Measurements from ENCODE around the gene C2CD3.
"Not testable (repeated sequence)": the region's sequence is repeated elsewhere in the genome, so short reads cannot be mapped to it uniquely, and the experiment has no call there.

C2CD3 gene

GRCh38 chr11:74123008-74123448 is 47.8 kb downstream of the C2CD3 start:
- H3K36me3 ChIP-seq (replicated peaks) = peaks cover 2% of the 10 kb centered on the region
- no peak for DNase-seq
- TF ChIP-seq, protein P1, sequence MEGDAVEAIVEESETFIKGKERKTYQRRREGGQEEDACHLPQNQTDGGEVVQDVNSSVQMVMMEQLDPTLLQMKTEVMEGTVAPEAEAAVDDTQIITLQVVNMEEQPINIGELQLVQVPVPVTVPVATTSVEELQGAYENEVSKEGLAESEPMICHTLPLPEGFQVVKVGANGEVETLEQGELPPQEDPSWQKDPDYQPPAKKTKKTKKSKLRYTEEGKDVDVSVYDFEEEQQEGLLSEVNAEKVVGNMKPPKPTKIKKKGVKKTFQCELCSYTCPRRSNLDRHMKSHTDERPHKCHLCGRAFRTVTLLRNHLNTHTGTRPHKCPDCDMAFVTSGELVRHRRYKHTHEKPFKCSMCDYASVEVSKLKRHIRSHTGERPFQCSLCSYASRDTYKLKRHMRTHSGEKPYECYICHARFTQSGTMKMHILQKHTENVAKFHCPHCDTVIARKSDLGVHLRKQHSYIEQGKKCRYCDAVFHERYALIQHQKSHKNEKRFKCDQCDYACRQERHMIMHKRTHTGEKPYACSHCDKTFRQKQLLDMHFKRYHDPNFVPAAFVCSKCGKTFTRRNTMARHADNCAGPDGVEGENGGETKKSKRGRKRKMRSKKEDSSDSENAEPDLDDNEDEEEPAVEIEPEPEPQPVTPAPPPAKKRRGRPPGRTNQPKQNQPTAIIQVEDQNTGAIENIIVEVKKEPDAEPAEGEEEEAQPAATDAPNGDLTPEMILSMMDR (IDR thresholded peaks at IDR 0.05; ENCODE audit: low read depth, low read length, missing control alignments) = no peak
- in situ Hi-C loops (cut with HindIII; ENCODE audit: low pct_ligation_motif_present, low sequenced_read_pairs) = no loop called here
- H3K27ac ChIP-seq = no peak overlapping the region
- H3K27me3 ChIP-seq (replicated peaks) = no peaks in the 10 kb centered on the region
- H3K4me3 ChIP-seq (ENCODE audit: low read depth, low read length) = no peak overlapping the region

- Histone ChIP-seq H3K27me3 (replicated peaks) (no peaks in the 10 kb centered on the region), H3K4me3 (ENCODE audit: low read depth, low read length) (no peak overlapping the region), H3K36me3 (replicated peaks) (peaks cover 6% of the 10 kb centered on the region), H3K27ac (no peak overlapping the region)
- DNase-seq = no peak
- in situ Hi-C loops (cut with HindIII; ENCODE audit: low pct_ligation_motif_present, low sequenced_read_pairs) = no loop called here
- TF ChIP-seq, protein P1 (IDR thresholded peaks at IDR 0.05; ENCODE audit: low read depth, low read length, missing control alignments) = no peak
Observed at GRCh38 chr11:74121804-74122203, 49.0 kb downstream of the C2CD3 start.

GRCh38 chr11:74120260-74121035 is 50.4 kb downstream of the C2CD3 start:
- H3K4me3 ChIP-seq (ENCODE audit: low read depth, low read length); in situ Hi-C loops (cut with HindIII; ENCODE audit: low pct_ligation_motif_present, low sequenced_read_pairs); DNase-seq; H3K27ac ChIP-seq; H3K36me3 ChIP-seq (replicated peaks); H3K27me3 ChIP-seq (replicated peaks): not testable (repeated sequence)

DNA sequence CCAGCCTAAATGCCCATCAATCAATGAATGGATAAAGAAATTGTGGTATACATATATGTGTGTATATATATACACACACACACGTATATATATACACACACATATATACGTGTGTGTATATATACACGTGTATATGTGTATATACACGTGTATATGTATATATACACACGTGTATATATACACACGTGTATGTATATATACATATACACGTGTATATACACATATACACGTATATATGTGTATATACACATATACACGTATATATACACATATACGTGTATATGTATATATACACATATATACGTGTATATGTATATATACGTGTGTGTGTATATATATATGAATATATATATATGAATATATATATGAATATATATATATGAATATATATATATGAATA is 54.1 kb downstream of the C2CD3 start:
- H3K36me3 ChIP-seq (replicated peaks) = peaks cover 14% of the 10 kb centered on the region

DNA sequence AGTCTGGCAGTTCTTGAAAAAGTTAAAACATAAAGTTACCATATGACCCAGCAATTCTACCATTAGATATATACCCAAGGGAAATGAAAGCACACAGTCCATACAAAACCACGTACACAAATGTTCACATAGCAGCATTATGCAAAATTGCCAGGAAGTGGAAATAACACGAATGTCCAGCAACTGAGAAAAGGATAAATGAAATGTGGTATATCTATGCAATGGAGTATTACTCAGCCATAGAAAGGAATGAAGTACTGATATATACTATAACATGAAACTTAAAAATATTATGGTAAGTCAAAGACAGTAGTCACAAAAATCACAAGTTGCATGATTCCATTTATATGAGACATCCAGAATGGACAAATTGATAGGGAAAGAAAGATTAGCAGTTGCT is 57.9 kb downstream of the C2CD3 start:
- Histone ChIP-seq H3K27me3 (replicated peaks) (no peaks in the 10 kb centered on the region), H3K36me3 (replicated peaks) (peaks cover 14% of the 10 kb centered on the region), H3K27ac (no peak overlapping the region), H3K4me3 (ENCODE audit: low read depth, low read length) (no peak overlapping the region)
- no peak for DNase-seq
- TF ChIP-seq, protein P1 (IDR thresholded peaks at IDR 0.05; ENCODE audit: low read depth, low read length, missing control alignments) = no peak
- in situ Hi-C loops (cut with HindIII; ENCODE audit: low pct_ligation_motif_present, low sequenced_read_pairs) = no loop called here

More for the DNA sequence above, 54.1 kb downstream of the C2CD3 start:
- in situ Hi-C loops (cut with HindIII; ENCODE audit: low pct_ligation_motif_present, low sequenced_read_pairs) = no loop called here
- no peaks in the 10 kb centered on the region for H3K27me3 ChIP-seq (replicated peaks)
- no peak overlapping the region for H3K27ac ChIP-seq
- TF ChIP-seq, protein P1 (IDR thresholded peaks at IDR 0.05; ENCODE audit: low read depth, low read length, missing control alignments) = no peak
- no peak for DNase-seq
- H3K4me3 ChIP-seq (ENCODE audit: low read depth, low read length) = no peak overlapping the region

DNA sequence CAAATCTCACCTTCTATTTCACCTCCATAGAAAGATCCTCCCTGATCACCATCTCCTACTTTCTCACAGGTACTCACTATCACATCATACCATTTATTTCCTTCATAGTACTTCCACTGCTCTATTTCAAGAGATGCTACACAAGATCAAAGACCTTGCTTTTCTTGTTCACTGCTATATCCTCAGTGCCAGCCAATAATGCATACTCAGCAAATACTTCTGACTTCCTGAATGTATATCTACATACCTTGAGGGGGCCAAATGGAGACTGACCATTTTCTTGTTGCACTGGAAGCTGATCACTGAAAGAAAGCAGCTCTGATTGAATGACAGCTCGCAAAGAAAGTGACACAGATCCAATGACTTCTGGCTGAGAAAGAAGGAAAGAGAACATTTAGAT is 64.7 kb downstream of the C2CD3 start:
- H3K36me3 ChIP-seq (replicated peaks) = peaks cover 21% of the 10 kb centered on the region
- no peak overlapping the region for H3K27ac ChIP-seq
- DNase-seq = no peak
- H3K27me3 ChIP-seq (replicated peaks) = no peaks in the 10 kb centered on the region
- in situ Hi-C loops (cut with HindIII; ENCODE audit: low pct_ligation_motif_present, low sequenced_read_pairs) = no loop called here
- no peak overlapping the region for H3K4me3 ChIP-seq (ENCODE audit: low read depth, low read length)
- TF ChIP-seq, protein P1 (IDR thresholded peaks at IDR 0.05; ENCODE audit: low read depth, low read length, missing control alignments) = no peak
